PC-9 (cell line): ENCODE data around the gene GALR2. TPM values are rescaled to one million over a fixed set of nuclear protein-coding genes. Genes with fewer than 3 reads are reported as not detected.

Source experiments
- BruUV-seq: library from RNA; stranded (reverse); fragments of 400-500 nt; replicated peaks from 2 replicates; lab custom pipeline; 2021; lab: Mats Ljungman, UMichigan
- CTCF ChIA-PET: fragments of 300-600 bp; sonication (Branson Sonifier 250); formaldehyde crosslinking; loops from one replicate; lab custom pipeline; 2022; ENCODE audit warnings: antibody characterized with exemption; lab: Charles Lee
- POLR2A ChIA-PET: fragments of 300-600 bp; sonication (Branson Sonifier 250); formaldehyde crosslinking; loops from one replicate; lab custom pipeline; 2022; ENCODE audit warnings: antibody characterized with exemption; ENCODE audit not compliant: unreplicated experiment; lab: Charles Lee
- DNase-seq, 2 experiments: peaks; one replicate each; pipeline versions ENCODE4 v3.0.0 to v3.0.0-alpha.2; 2015 to 2022; ENCODE audit warnings: mixed read lengths in 1 of 2
- H2AFZ ChIP-seq: fragments of 200-600 bp; sonication (generic); 2 replicates; pipeline ENCODE4 v1.8.1; 2017; ENCODE audit warnings: antibody characterized with exemption
- H3F3A ChIP-seq: fragments of 200-600 bp; sonication (generic); 2 replicates; pipeline ENCODE4 v1.8.1; 2017; ENCODE audit warnings: antibody characterized with exemption, mild to moderate bottlenecking, low read depth; ENCODE audit not compliant: insufficient read depth
- H3K27ac ChIP-seq: fragments of 200-600 bp; sonication (generic); 2 replicates; pipeline ENCODE4 v1.6.1; 2016; ENCODE audit warnings: mixed run types
- H3K27me3 ChIP-seq: fragments of 200-600 bp; sonication (generic); 2 replicates; pipeline ENCODE4 v1.6.1; 2016; ENCODE audit warnings: low read depth, mixed run types; ENCODE audit not compliant: insufficient read depth
- H3K36me3 ChIP-seq: fragments of 200-600 bp; sonication (generic); 2 replicates; pipeline ENCODE4 v1.6.1; 2016; ENCODE audit warnings: low read depth, mixed run types
- H3K4me1 ChIP-seq: fragments of 200-600 bp; sonication (generic); replicated peaks from 2 replicates; pipeline ENCODE4 v1.6.1; 2016; ENCODE audit warnings: mixed run types; ENCODE audit not compliant: insufficient read depth
- H3K4me2 ChIP-seq: fragments of 200-600 bp; sonication (generic); 2 replicates; pipeline ENCODE4 v1.6.1; 2017; ENCODE audit warnings: mixed run types
- H3K4me3 ChIP-seq: fragments of 200-600 bp; sonication (generic); 2 replicates; pipeline ENCODE4 v1.6.1; 2016; ENCODE audit warnings: mixed run types
- H3K79me2 ChIP-seq: fragments of 200-600 bp; sonication (generic); 2 replicates; pipeline ENCODE4 v1.6.1; 2017; ENCODE audit warnings: low read depth, mixed run types
- H3K9me2 ChIP-seq: fragments of 200-600 bp; sonication (generic); 2 replicates; pipeline ENCODE4 v1.8.1; 2017; ENCODE audit warnings: mild to moderate bottlenecking; ENCODE audit not compliant: insufficient read depth
- H3K9me3 ChIP-seq: fragments of 200-600 bp; sonication (generic); 2 replicates; pipeline ENCODE4 v1.8.1; 2016; ENCODE audit warnings: low read depth; ENCODE audit not compliant: insufficient read depth
- H4K20me1 ChIP-seq: fragments of 200-600 bp; sonication (generic); 2 replicates; pipeline ENCODE4 v1.8.1; 2017; ENCODE audit not compliant: insufficient read depth
- CTCF ChIP-seq: fragments of 200-600 bp; sonication (generic); conservative IDR thresholded peaks from 2 replicates; pipeline ENCODE4 v1.6.1; 2017; ENCODE audit warnings: mixed run types, antibody characterized with exemption, mild to moderate bottlenecking, moderate library complexity
- EZH2 ChIP-seq: fragments of 200-600 bp; sonication (generic); IDR thresholded peaks from 2 replicates; pipeline ENCODE4 v1.8.0; 2017; ENCODE audit warnings: antibody characterized with exemption, low read depth
- intact Hi-C: fragments of 100-400 bp; cut with micrococcal nuclease; formaldehyde crosslinking; loops from one replicate; pipeline ENCODE4 v1.10.0; 2022; ENCODE audit not compliant: unreplicated experiment
- total RNA-seq: library from RNA; stranded (reverse); gene quantifications from 2 replicates; pipeline ENCODE4 v1.2.3, GENCODE V29; 2021

The GALR2 gene
- total RNA-seq, 1 experiment from 2014 or later = 3.0 TPM

DNA sequence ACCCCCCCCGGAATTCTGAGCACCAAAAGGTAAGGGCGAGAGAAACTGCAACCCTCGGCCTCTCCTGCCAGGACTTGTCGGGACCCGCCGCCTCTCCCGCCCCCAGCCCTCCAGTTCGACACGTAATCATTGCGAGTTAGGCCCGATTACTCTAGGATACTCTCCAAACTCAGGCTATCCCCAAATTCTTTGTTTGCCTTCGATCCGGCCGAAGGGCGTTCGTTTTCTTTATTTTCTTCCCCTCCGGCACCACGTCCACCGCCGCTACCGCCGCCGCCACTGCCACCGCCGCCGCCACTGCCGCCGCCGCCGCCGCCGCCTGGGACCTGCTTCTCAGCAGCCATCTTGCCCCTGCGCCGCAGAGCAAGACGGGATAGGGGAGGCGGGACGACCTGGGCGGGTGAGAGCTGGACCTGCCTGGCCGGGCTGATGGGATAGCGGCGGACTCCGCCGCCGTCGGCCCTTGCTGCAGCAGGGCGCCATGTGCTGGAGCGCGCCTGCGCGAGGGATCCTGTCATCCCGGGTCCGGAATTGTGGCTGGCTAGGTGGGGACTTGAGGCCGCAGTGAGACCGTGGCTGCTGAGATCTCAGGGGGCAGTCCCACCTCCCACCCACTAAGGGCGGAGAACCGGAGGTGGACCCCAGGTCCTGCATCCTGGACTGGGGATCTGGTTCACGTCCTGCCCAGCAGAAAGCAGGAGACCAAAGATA is 2.3 kb upstream of the GALR2 start, which contains the start of gene SRP68:
TSS of gene SRP68 (minus strand) at position 370 of the 711 bp plus-strand sequence. CDS start at position 344, 26 bp downstream.
- ChIA-PET CTCF (interaction anchor here (0.5 to 0.7 kb wide), 2 partner anchors 37 to 712 kb away, joined by 3 to 18 read pairs; no protein-coding TSS in a partner anchor), POLR2A (interaction anchor here (0.5 to 0.6 kb wide), 2 partner anchors 32 to 193 kb away, joined by 6 to 8 read pairs; partner anchors contain the start of genes EXOC7 and UBALD2)
- DNase-seq = peak; percentile 72 to 90
- no peaks in the 10 kb centered on the region for H3K36me3 ChIP-seq
- H3K9me2 ChIP-seq = no peaks in the 10 kb centered on the region
- peaks cover 9% of the 10 kb centered on the region; the same call in 1 of the 2 replicates for H3K4me1 ChIP-seq
- no peaks in the 10 kb centered on the region; the same call in 1 of the 2 replicates for H3K27me3 ChIP-seq
- peak within 1 kb of the TSS; percentile 45 for H3K27ac ChIP-seq
- peak within 1 kb of the TSS; percentile 95 for H3K4me2 ChIP-seq
- no TSS peak for BruUV-seq
- intact Hi-C loops = no loop called here
- H2AFZ ChIP-seq = peak within 1 kb of the TSS; percentile 91
- no peaks in the 10 kb centered on the region; the same call in 1 of the 2 replicates for H3F3A ChIP-seq
- H4K20me1 ChIP-seq = peaks cover 9% of the 10 kb centered on the region; the same call in 1 of the 2 replicates
- no peak for TF ChIP-seq CTCF
- TF ChIP-seq EZH2 = no peak
- no peaks in the 10 kb centered on the region for H3K9me3 ChIP-seq
- H3K79me2 ChIP-seq = peaks cover 44% of the 10 kb centered on the region
- peak within 1 kb of the TSS; percentile 83 for H3K4me3 ChIP-seq

GRCh38 chr17:76075364-76076145 is 974 bp downstream of the GALR2 start:
- H3K4me3 ChIP-seq = no peak overlapping the region
- no peak for DNase-seq
- ChIA-PET CTCF (no interaction called here), POLR2A (interaction anchor here (0.5 kb wide), 1 partner anchor 51 kb away, joined by 3 read pairs; no protein-coding TSS in a partner anchor)
- no peaks in the 10 kb centered on the region for H3K36me3 ChIP-seq
- peak overlapping the region; percentile 31; the same call in 1 of the 2 replicates for H3K4me2 ChIP-seq
- no peaks in the 10 kb centered on the region for H3K9me3 ChIP-seq
- H3K4me1 ChIP-seq = peaks cover 7% of the 10 kb centered on the region; the same call in 1 of the 2 replicates
- no peak overlapping the region for H3K27ac ChIP-seq
- no peaks in the 10 kb centered on the region for H3K9me2 ChIP-seq
- peaks cover 9% of the 10 kb centered on the region; the same call in 1 of the 2 replicates for H4K20me1 ChIP-seq
- peaks cover 21% of the 10 kb centered on the region for H3K79me2 ChIP-seq
- TF ChIP-seq EZH2 (no peak), CTCF (no peak)
- no peak overlapping the region for H2AFZ ChIP-seq
- no peaks in the 10 kb centered on the region for H3F3A ChIP-seq
- BruUV-seq = no TSS peak
- intact Hi-C loops = no loop called here
- H3K27me3 ChIP-seq = no peaks in the 10 kb centered on the region; the same call in 1 of the 2 replicates

GRCh38 chr17:76076146-76076764 is 1.7 kb downstream of the GALR2 start:
- no peaks in the 10 kb centered on the region; the same call in 1 of the 2 replicates for H3K27me3 ChIP-seq

More at GRCh38 chr17:76076146-76076764, 1.7 kb downstream of the GALR2 start:
- ChIA-PET CTCF (no interaction called here), POLR2A (no interaction called here)
- no peaks in the 10 kb centered on the region for H3K9me2 ChIP-seq
- peaks cover 14% of the 10 kb centered on the region for H3K79me2 ChIP-seq
- H3K36me3 ChIP-seq = no peaks in the 10 kb centered on the region
- H3K9me3 ChIP-seq = no peaks in the 10 kb centered on the region
- H3F3A ChIP-seq = no peaks in the 10 kb centered on the region
- no peak for DNase-seq
- H3K4me2 ChIP-seq = no peak overlapping the region
- H3K27ac ChIP-seq = no peak overlapping the region
- peaks cover 5% of the 10 kb centered on the region; the same call in 1 of the 2 replicates for H4K20me1 ChIP-seq
- 0 out of 2 replicates have a peak, but pooled peaks cover under 1% of the 10 kb centered on the region for H3K4me1 ChIP-seq
- H2AFZ ChIP-seq = no peak overlapping the region
- no TSS peak for BruUV-seq
- no peak for TF ChIP-seq CTCF
- TF ChIP-seq EZH2 = no peak
- H3K4me3 ChIP-seq = no peak overlapping the region
- intact Hi-C loops = no loop called here
